Measurements from ENCODE around the gene GUCY2D. TPM values are rescaled to one million over a fixed set of nuclear protein-coding genes. Genes with fewer than 3 reads are reported as not detected.

GUCY2D gene
- total RNA-seq (2022; extraction: Qiagen RNA extraction; ENCODE audit: low read depth): 0.24 to 0.34 TPM in 2 of 5 replicates, not detected in the others

DNA sequence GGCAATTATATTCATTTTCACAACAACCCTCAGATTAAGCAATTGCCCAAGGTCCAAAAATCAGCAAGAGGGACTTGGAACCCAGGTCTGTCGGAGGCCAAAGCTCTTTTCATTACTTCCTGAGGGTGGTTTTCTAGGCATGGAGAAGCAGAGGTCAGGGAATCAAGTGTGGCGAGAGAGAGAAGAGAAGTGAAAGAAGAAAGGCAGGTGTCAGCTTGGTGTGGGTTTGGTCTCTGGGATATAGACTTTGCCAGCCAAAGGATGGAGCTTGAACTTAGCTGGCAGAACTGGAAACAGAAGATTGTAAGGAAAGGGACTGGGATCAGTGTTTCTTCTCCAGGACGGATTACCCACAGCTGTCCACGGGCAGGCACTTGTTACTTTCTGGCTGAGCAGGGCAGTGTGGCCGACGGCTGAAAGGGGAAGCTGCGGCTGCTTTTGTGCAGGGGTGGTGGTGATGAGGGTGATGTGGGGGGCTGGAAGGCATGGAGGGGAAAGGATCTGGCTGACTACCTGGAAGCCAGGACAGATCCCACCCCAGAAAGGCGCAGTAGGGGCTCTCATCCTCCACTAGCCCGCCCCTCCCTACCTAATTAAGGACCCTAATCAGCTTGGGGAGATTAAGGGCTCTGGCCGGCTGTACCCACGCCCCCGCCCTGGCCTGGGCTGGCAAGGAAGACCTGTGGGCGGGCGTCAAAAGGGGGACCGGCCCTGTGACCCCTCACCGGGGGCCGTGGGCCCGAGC is at the start of gene GUCY2D:
Gene GUCY2D (plus strand): TSS at position 640 of the 745 bp plus-strand sequence. CDS start 433 bp downstream, outside the sequence.

DNA sequence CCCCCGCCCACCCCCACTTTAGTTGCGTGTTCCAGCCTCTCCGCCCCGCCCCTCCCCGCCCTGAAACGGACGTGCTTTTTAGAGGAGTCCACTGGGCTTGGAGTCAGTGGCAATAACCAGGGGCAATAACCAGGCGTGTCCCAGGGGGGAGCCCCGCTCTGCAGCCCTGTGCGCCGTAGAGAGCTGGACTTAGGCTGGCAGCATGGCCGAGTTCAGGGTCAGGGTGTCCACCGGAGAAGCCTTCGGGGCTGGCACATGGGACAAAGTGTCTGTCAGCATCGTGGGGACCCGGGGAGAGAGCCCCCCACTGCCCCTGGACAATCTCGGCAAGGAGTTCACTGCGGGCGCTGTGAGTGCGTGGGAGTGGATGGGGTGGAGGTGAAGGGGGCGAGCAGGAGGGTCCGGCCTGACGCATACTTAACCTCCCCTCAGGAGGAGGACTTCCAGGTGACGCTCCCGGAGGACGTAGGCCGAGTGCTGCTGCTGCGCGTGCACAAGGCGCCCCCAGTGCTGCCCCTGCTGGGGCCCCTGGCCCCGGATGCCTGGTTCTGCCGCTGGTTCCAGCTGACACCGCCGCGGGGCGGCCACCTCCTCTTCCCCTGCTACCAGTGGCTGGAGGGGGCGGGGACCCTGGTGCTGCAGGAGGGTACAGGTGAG is 36.7 kb downstream of the GUCY2D start, which contains the start of gene ALOX15B:
Gene ALOX15B (plus strand): TSS at position 106 of the 657 bp plus-strand sequence. CDS start 97 bp downstream, at position 203.

Other genes starting within 250 kb of the GUCY2D start
- gene KDM6B, start 168.4 kb upstream of the GUCY2D start, total RNA-seq (2022; extraction: Qiagen RNA extraction; ENCODE audit: low read depth): 9.9 to 17.7 TPM (median 12.8 TPM) in 5 replicates
- 0.23 to 0.92 TPM (median 0.82 TPM) in 5 replicates for gene TMEM88, start 147.5 kb upstream of the GUCY2D start, total RNA-seq (2022; extraction: Qiagen RNA extraction; ENCODE audit: low read depth)
- gene NAA38, start 145.1 kb upstream of the GUCY2D start, total RNA-seq (2022; extraction: Qiagen RNA extraction; ENCODE audit: low read depth): 210 to 251 TPM (median 223 TPM) in 5 replicates
- 19.1 to 21.6 TPM (median 19.8 TPM) in 5 replicates for gene CYB5D1, start 144.6 kb upstream of the GUCY2D start, total RNA-seq (2022; extraction: Qiagen RNA extraction; ENCODE audit: low read depth)
- gene CHD3, start 113.8 kb upstream of the GUCY2D start, total RNA-seq (2022; extraction: Qiagen RNA extraction; ENCODE audit: low read depth): 52.0 to 66.7 TPM (median 61.6 TPM) in 5 replicates
- 1.0 to 1.7 TPM (median 1.1 TPM) in 5 replicates for gene RNF227, start 86.3 kb upstream of the GUCY2D start, total RNA-seq (2022; extraction: Qiagen RNA extraction; ENCODE audit: low read depth)
- 1.7 to 2.9 TPM (median 2.0 TPM) in 5 replicates for gene KCNAB3, start 72.8 kb upstream of the GUCY2D start, total RNA-seq (2022; extraction: Qiagen RNA extraction; ENCODE audit: low read depth)
- 298 to 338 TPM (median 306 TPM) in 5 replicates for gene TRAPPC1, start 70.7 kb upstream of the GUCY2D start, total RNA-seq (2022; extraction: Qiagen RNA extraction; ENCODE audit: low read depth)
- gene CNTROB, start 70.4 kb upstream of the GUCY2D start, total RNA-seq (2022; extraction: Qiagen RNA extraction; ENCODE audit: low read depth): 32.2 to 41.3 TPM (median 38.3 TPM) in 5 replicates
- 0.05 to 0.07 TPM in 2 of 5 replicates, not detected in the others for gene ALOX15B, start 36.4 kb downstream of the GUCY2D start, total RNA-seq (2022; extraction: Qiagen RNA extraction; ENCODE audit: low read depth)
- 1.3 to 1.8 TPM (median 1.6 TPM) in 5 replicates for gene ALOX12B, start 85.1 kb downstream of the GUCY2D start, total RNA-seq (2022; extraction: Qiagen RNA extraction; ENCODE audit: low read depth)
- 6.6 to 10.9 TPM (median 7.4 TPM) in 5 replicates for gene ALOXE3, start 115.9 kb downstream of the GUCY2D start, total RNA-seq (2022; extraction: Qiagen RNA extraction; ENCODE audit: low read depth)
- 2.3 to 3.0 TPM (median 2.9 TPM) in 5 replicates for gene HES7, start 121.5 kb downstream of the GUCY2D start, total RNA-seq (2022; extraction: Qiagen RNA extraction; ENCODE audit: low read depth)
- 22.7 to 29.3 TPM (median 25.0 TPM) in 5 replicates for gene PER1, start 149.8 kb downstream of the GUCY2D start, total RNA-seq (2022; extraction: Qiagen RNA extraction; ENCODE audit: low read depth)
- gene VAMP2, start 160.3 kb downstream of the GUCY2D start, total RNA-seq (2022; extraction: Qiagen RNA extraction; ENCODE audit: low read depth): 21.3 to 31.2 TPM (median 26.8 TPM) in 5 replicates
- 17.5 to 22.1 TPM (median 20.1 TPM) in 5 replicates for gene TMEM107, start 173.8 kb downstream of the GUCY2D start, total RNA-seq (2022; extraction: Qiagen RNA extraction; ENCODE audit: low read depth)
- 5.6 to 8.8 TPM (median 7.6 TPM) in 5 replicates for gene BORCS6, start 187.6 kb downstream of the GUCY2D start, total RNA-seq (2022; extraction: Qiagen RNA extraction; ENCODE audit: low read depth)
- 139 to 152 TPM (median 146 TPM) in 5 replicates for gene AURKB, start 208.0 kb downstream of the GUCY2D start, total RNA-seq (2022; extraction: Qiagen RNA extraction; ENCODE audit: low read depth)
- 11.5 to 18.6 TPM (median 15.1 TPM) in 5 replicates for gene CTC1, start 245.4 kb downstream of the GUCY2D start, total RNA-seq (2022; extraction: Qiagen RNA extraction; ENCODE audit: low read depth)
- 41.2 to 50.2 TPM (median 48.6 TPM) in 5 replicates for gene PFAS, start 246.7 kb downstream of the GUCY2D start, total RNA-seq (2022; extraction: Qiagen RNA extraction; ENCODE audit: low read depth)